ENCODE data around the gene SLC46A2. TPM values are rescaled to one million over a fixed set of nuclear protein-coding genes. Genes with fewer than 3 reads are reported as not detected.

Gene SLC46A2, protein sequence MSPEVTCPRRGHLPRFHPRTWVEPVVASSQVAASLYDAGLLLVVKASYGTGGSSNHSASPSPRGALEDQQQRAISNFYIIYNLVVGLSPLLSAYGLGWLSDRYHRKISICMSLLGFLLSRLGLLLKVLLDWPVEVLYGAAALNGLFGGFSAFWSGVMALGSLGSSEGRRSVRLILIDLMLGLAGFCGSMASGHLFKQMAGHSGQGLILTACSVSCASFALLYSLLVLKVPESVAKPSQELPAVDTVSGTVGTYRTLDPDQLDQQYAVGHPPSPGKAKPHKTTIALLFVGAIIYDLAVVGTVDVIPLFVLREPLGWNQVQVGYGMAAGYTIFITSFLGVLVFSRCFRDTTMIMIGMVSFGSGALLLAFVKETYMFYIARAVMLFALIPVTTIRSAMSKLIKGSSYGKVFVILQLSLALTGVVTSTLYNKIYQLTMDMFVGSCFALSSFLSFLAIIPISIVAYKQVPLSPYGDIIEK
- total RNA-seq, result under 1 TPM in 1 of 2 donors, not detected in 1; 0.80 TPM

DNA sequence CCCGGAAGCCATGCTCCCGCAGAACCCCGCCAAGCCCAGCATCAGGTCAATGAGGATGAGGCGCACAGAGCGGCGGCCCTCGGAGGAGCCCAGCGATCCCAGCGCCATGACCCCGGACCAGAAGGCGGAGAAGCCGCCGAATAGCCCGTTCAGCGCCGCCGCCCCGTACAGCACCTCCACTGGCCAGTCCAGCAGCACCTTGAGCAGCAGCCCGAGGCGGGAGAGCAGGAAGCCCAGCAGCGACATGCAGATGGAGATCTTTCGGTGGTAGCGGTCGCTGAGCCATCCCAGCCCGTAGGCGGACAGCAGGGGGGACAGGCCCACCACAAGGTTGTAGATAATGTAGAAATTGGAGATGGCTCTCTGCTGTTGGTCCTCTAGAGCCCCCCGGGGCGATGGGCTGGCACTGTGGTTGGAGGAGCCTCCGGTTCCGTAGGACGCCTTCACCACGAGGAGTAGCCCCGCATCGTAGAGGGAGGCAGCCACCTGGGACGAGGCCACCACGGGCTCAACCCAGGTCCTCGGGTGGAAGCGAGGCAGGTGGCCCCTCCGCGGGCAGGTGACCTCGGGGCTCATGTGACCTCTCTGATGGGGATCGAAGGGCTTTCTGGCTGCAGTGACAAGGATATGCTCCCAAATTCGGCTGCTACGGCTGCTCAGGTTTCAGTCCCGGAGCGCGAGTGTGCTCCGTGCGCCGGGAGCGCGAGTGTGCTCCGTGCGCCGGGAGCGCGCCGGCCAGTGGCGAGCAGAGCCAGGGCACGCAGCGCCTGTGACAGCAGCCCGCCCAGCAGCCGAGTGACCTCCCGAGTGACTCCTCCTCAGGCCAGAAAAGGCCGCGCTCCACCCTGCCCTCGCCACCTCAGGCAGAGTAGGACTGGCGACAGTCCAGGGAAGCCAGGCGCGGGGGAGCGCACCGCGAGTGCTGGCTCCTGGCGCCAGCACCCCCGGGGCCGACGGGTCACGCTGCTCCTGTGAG is at the start of gene SLC46A2:
Gene SLC46A2, minus strand, starts transcription at position 771 of the 976 bp plus-strand sequence. Its CDS starts 195 bp downstream, at position 576.
- Histone ChIP-seq H3K9me3 (no peaks in the 10 kb centered on the region), H3K36me3 (no peaks in the 10 kb centered on the region), H3K4me1 (replicated peaks) (no peaks in the 10 kb centered on the region), H3K27me3 (replicated peaks; ENCODE audit: insufficient read depth) (no peaks in the 10 kb centered on the region), H3K27ac (no peak within 1 kb of the TSS), H3K4me3 (peak within 1 kb of the TSS; percentile 10 to 17)
- DNase-seq (ENCODE audit: low spot score), result no peak
- intact Hi-C loops (cut with DNase I), result no loop called here
- no peak for TF ChIP-seq POLR2A (IDR thresholded peaks at IDR 0.05)
- TF ChIP-seq POLR2AphosphoS5 (IDR thresholded peaks at IDR 0.05), result no peak
- TF ChIP-seq, protein P1, sequence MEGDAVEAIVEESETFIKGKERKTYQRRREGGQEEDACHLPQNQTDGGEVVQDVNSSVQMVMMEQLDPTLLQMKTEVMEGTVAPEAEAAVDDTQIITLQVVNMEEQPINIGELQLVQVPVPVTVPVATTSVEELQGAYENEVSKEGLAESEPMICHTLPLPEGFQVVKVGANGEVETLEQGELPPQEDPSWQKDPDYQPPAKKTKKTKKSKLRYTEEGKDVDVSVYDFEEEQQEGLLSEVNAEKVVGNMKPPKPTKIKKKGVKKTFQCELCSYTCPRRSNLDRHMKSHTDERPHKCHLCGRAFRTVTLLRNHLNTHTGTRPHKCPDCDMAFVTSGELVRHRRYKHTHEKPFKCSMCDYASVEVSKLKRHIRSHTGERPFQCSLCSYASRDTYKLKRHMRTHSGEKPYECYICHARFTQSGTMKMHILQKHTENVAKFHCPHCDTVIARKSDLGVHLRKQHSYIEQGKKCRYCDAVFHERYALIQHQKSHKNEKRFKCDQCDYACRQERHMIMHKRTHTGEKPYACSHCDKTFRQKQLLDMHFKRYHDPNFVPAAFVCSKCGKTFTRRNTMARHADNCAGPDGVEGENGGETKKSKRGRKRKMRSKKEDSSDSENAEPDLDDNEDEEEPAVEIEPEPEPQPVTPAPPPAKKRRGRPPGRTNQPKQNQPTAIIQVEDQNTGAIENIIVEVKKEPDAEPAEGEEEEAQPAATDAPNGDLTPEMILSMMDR (IDR thresholded peaks at IDR 0.05), result no peak
- 30% methylated on average over 50 of the region's 78 CpGs for WGBS

DNA sequence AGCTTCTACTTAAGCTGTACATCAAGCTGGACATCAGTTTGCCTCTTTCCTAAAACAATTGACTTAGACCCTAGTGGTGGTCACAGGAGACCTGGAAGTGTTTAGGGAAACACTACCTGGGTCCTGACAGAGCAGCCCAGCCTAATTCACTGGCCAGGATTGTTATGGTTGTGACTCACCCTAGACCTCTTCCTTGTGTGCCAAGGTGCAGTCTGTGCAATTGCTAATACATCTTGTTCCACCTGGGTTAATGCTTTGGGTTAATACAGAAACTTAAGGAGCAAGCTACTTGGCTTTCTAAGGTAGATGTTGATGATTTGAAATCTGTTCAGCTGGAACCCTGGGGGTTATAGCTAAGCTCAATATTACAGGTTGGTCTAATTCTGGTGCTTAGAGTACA is 48.7 kb upstream of the SLC46A2 start:
- H3K9me3 ChIP-seq, result no peaks in the 10 kb centered on the region
- H3K4me1 ChIP-seq (replicated peaks), result no peaks in the 10 kb centered on the region
- no peak for DNase-seq (ENCODE audit: low spot score)
- no peak overlapping the region for H3K4me3 ChIP-seq
- no peaks in the 10 kb centered on the region for H3K27me3 ChIP-seq (replicated peaks; ENCODE audit: insufficient read depth)
- H3K36me3 ChIP-seq, result no peaks in the 10 kb centered on the region
- H3K27ac ChIP-seq, result no peak overlapping the region
- no peak for TF ChIP-seq POLR2AphosphoS5 (IDR thresholded peaks at IDR 0.05)
- no peak for TF ChIP-seq POLR2A (IDR thresholded peaks at IDR 0.05)
- TF ChIP-seq, protein P1 (IDR thresholded peaks at IDR 0.05), result no peak
- intact Hi-C loops (cut with DNase I), result no loop called here

DNA sequence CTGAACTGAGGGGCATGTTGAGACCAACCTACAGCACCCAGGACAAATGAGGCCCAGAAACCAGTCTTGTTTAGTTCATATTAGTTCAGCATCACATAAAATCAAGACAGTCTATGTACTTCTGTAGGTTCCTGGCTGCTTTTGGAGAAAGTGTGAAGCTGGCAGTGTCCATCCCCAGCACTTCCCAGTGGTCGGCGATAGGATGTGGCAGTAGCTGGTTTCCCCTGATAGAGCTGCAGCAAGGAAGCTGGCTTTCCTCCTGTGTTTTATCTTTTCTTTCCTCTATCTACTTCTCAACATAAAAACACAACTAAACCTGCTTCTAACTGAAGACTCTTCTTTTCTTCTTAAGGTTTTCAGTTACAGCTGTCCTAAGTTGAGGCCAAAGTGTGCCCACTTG is 43.0 kb upstream of the SLC46A2 start:
- TF ChIP-seq POLR2A (IDR thresholded peaks at IDR 0.05) (no peak), POLR2AphosphoS5 (IDR thresholded peaks at IDR 0.05) (no peak)
- TF ChIP-seq, protein P1 (IDR thresholded peaks at IDR 0.05), result no peak

DNA sequence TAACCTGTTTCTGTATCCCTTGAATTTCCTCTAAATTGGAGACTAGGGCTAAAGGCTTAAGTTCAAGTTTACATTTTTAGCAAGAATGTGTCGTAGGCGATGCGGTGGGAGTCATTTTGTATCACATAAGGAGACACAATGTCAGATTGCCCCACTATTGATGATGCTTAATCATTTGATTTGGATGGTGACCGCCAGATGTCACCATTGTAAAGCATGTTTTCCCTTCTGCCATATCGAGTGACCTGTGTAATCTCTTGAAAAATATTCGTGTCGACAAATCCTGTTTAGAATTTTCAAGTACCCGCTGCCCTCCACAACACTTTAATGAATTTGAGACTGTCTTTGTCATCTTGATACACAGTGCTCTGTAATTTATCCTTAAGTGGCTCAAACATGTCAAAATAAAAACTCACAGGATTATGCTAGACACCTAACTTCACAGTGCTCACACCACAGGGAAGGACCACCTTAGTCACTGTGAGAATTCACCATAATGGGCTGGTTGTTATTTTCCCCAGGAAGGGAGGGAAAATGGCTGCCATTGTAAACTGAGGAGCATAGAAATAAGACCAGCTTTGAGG is 34.5 kb upstream of the SLC46A2 start:
- intact Hi-C loops (cut with DNase I), result no loop called here
- TF ChIP-seq POLR2AphosphoS5 (IDR thresholded peaks at IDR 0.05), result no peak
- TF ChIP-seq, protein P1 (IDR thresholded peaks at IDR 0.05), result peak in 3 of 4 experiments; percentile 29 to 46 (median 39)
- Histone ChIP-seq H3K4me1 (replicated peaks) (no peaks in the 10 kb centered on the region), H3K27ac (no peak overlapping the region), H3K36me3 (no peaks in the 10 kb centered on the region), H3K27me3 (replicated peaks; ENCODE audit: insufficient read depth) (no peaks in the 10 kb centered on the region), H3K4me3 (no peak overlapping the region), H3K9me3 (no peaks in the 10 kb centered on the region)
- WGBS, result 35% methylated on average over 8 of the region's 8 CpGs
- DNase-seq (ENCODE audit: low spot score), result no peak

More for the DNA sequence above, 43.0 kb upstream of the SLC46A2 start:
- intact Hi-C loops (cut with DNase I), result no loop called here
- Histone ChIP-seq H3K4me1 (replicated peaks) (no peaks in the 10 kb centered on the region), H3K27ac (no peak overlapping the region), H3K4me3 (no peak overlapping the region), H3K9me3 (no peaks in the 10 kb centered on the region), H3K36me3 (no peaks in the 10 kb centered on the region), H3K27me3 (replicated peaks; ENCODE audit: insufficient read depth) (no peaks in the 10 kb centered on the region)
- WGBS, result 81% methylated on average over 2 of the region's 2 CpGs
- no peak for DNase-seq (ENCODE audit: low spot score)
